ENCODE data around the gene RUVBL1. TPM values are rescaled to one million over a fixed set of nuclear protein-coding genes. Genes with fewer than 3 reads are reported as not detected.

RUVBL1 gene
- total RNA-seq, 2 donors from 2014 or later, result 37.6 to 95.2 TPM

DNA sequence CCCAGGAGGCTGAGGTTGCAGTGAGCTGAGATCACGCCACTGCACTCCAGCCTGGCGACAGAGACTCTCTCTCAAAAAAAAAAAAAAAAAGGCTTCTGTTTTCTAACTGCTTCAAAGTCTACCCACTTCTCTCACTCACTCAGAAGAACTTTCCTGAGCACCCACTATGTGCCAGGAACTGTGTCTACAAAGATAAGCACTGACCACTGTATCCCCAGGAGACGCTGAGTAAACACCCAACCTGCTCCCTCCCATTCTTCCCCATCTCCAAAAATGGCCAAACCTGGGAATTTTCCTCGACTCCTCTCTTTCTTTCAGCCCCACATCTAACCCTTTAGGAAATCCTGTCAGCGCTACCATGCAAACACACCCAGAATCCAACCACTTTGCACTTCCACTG, 12.5 kb downstream of the RUVBL1 start:
- Mint-ChIP-seq H3K9me3 (no peaks in the 10 kb centered on the region), H3K36me3 (ENCODE audit: low read depth) (peaks cover 90% of the 10 kb centered on the region), H3K27me3 (no peaks in the 10 kb centered on the region), H3K4me1 (peaks cover 36% of the 10 kb centered on the region), H3K27ac (peak overlapping the region; percentile 97), H3K4me3 (peak overlapping the region; percentile 79)
- ATAC-seq (replicated peaks), result no peak

DNA sequence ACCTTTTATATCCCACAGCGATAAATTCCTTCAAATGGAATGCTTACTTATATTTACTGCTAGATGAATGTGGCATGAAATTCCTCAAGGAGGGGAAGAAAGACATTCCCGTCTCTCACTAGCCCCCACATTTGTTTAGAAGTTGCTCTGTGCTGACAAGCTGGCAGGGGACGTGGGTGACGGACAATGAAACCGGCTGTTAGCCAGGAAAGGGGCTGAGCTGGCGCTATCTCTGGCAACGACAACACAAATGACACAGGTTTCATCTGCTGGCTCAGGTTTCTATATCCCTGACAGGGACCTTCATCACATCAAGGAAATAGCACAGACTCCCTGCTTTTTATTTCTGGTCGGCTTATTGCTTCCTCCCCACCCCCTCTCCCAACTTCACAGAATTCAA, 15.8 kb downstream of the RUVBL1 start:
- H3K36me3 Mint-ChIP-seq (ENCODE audit: low read depth), result peaks cover 89% of the 10 kb centered on the region
- ATAC-seq (replicated peaks), result no peak
- H3K27ac Mint-ChIP-seq, result no peak overlapping the region
- no peaks in the 10 kb centered on the region for H3K9me3 Mint-ChIP-seq
- no peaks in the 10 kb centered on the region for H3K27me3 Mint-ChIP-seq
- H3K4me3 Mint-ChIP-seq, result no peak overlapping the region
- H3K4me1 Mint-ChIP-seq, result peaks cover 16% of the 10 kb centered on the region

DNA sequence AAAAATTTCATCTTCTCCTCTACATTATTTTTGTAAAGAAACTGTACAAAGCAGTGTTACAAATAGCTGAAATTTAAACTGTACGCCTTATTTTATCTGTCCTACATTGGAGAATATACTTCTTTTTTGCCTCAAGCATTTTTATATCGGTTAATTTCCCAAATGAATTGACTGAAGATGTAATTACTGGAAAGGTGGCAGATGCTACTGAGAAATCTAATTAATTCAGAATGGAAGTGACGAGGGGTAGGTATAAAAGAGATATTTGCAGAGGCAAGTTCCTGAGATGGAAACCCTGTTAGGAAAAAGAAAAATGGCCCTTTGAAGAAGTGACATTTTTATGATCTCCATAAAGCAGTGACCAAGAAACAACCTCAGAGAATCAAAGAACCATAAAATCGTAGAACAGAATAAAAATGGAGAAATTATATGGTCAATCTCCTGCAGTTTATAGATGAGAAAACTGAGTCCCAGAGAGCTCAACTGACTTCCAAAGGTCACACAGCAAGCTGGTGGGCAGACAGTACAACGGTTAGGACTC, 20.4 kb downstream of the RUVBL1 start:
- H3K27me3 Mint-ChIP-seq, result no peaks in the 10 kb centered on the region
- H3K4me3 Mint-ChIP-seq, result no peak overlapping the region
- no peaks in the 10 kb centered on the region for H3K4me1 Mint-ChIP-seq
- peaks cover 93% of the 10 kb centered on the region for H3K36me3 Mint-ChIP-seq (ENCODE audit: low read depth)
- no peak for ATAC-seq (replicated peaks)
- no peaks in the 10 kb centered on the region for H3K9me3 Mint-ChIP-seq
- H3K27ac Mint-ChIP-seq, result peak overlapping the region; percentile 42

DNA sequence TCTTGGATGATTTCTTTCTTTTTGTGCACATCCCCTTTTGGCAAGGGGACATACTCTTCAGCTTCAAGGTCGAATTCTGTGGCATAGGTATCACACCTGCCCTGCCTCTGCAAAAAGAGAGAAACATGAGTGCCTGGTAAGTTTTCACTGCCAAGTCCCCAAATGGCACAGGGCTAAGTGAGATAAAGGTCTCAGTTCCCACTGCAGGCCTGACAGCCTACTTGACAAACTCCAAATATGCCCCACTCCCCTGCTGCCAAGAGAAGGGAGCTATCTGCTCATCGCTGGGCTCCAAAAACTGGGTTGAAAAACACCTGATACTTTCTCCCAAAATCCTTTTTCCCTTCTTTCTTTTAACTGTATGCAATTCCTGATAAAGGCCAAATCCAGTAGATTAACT, 23.0 kb downstream of the RUVBL1 start:
- no peaks in the 10 kb centered on the region for H3K4me1 Mint-ChIP-seq
- H3K27me3 Mint-ChIP-seq, result no peaks in the 10 kb centered on the region
- no peak overlapping the region for H3K27ac Mint-ChIP-seq
- no peak for ATAC-seq (replicated peaks)
- H3K4me3 Mint-ChIP-seq, result no peak overlapping the region
- peaks cover 96% of the 10 kb centered on the region for H3K36me3 Mint-ChIP-seq (ENCODE audit: low read depth)
- no peaks in the 10 kb centered on the region for H3K9me3 Mint-ChIP-seq

DNA sequence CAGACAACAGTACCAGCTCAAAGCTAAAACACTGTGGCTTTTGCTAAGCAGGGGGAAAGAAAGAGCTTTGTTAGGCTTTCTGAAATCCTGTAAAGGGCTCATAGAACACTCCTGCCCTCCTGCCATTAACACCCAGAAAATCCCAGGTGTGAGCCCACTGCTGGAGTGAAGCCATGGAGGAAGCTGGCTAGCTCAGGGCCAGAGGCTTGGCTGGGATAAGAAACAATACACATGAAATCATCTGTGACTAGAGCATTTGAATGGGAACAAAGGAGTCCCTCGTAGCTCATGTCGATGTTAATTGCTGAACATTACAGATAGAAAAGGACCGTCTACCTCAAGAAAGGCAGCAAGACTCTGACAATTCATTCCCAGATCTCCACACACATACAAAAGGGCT, 23.5 kb downstream of the RUVBL1 start:
- Mint-ChIP-seq H3K4me1 (peaks cover 3% of the 10 kb centered on the region), H3K9me3 (no peaks in the 10 kb centered on the region), H3K27me3 (no peaks in the 10 kb centered on the region), H3K36me3 (ENCODE audit: low read depth) (peaks cover 96% of the 10 kb centered on the region), H3K4me3 (no peak overlapping the region), H3K27ac (no peak overlapping the region)
- no peak for ATAC-seq (replicated peaks)

DNA sequence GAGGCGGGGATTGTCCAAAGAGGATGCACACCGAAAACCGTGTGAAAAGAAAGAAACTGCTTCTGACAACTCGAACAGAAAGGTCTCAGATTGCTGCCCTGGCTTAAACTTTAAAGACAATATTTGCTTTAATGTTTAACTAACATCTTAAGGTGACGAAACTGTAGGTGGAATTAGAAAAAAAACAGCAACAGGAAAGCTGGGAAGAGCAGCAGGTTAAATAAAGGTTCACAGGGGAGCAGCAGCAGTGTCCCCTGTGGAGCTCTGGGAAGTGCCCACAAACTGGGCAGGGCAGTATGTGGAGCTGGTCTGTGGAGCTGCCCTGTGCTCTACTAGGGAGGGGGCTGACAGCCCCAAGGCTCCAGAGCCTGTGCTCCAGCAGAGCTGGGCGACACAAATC, 25.4 kb downstream of the RUVBL1 start:
- Mint-ChIP-seq H3K27ac (peak overlapping the region; percentile 56), H3K27me3 (no peaks in the 10 kb centered on the region), H3K4me1 (peaks cover 5% of the 10 kb centered on the region), H3K9me3 (no peaks in the 10 kb centered on the region), H3K4me3 (no peak overlapping the region), H3K36me3 (ENCODE audit: low read depth) (peaks cover 95% of the 10 kb centered on the region)
- no peak for ATAC-seq (replicated peaks)

DNA sequence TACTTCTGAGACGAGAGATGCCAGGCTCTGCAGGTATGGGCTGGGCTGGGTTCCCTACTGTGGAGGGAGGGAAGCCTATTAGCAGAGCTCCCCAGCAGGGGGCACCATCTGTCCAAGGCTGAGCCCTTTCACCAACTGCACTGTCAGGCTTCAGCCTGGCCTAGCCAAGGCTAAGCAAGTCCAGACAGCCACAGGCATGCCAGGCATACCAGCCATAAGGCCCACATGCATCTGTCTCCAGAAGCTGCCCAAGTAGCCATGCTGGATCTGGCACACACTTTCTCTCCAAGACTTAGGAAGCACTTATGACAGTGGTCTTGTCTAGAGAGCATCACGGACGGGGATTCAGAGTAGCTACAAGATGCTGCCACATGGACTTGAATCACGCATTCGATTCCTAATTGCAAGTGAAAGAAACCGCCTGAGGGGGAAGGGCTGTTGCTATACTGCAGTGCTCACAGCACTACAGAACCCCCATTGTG, 28.3 kb downstream of the RUVBL1 start:
- peak; percentile 99 for ATAC-seq (replicated peaks)
- Mint-ChIP-seq H3K27me3 (no peaks in the 10 kb centered on the region), H3K4me3 (no peak overlapping the region), H3K27ac (peak overlapping the region; percentile 21), H3K4me1 (peaks cover 5% of the 10 kb centered on the region), H3K36me3 (ENCODE audit: low read depth) (peaks cover 93% of the 10 kb centered on the region), H3K9me3 (no peaks in the 10 kb centered on the region)

DNA sequence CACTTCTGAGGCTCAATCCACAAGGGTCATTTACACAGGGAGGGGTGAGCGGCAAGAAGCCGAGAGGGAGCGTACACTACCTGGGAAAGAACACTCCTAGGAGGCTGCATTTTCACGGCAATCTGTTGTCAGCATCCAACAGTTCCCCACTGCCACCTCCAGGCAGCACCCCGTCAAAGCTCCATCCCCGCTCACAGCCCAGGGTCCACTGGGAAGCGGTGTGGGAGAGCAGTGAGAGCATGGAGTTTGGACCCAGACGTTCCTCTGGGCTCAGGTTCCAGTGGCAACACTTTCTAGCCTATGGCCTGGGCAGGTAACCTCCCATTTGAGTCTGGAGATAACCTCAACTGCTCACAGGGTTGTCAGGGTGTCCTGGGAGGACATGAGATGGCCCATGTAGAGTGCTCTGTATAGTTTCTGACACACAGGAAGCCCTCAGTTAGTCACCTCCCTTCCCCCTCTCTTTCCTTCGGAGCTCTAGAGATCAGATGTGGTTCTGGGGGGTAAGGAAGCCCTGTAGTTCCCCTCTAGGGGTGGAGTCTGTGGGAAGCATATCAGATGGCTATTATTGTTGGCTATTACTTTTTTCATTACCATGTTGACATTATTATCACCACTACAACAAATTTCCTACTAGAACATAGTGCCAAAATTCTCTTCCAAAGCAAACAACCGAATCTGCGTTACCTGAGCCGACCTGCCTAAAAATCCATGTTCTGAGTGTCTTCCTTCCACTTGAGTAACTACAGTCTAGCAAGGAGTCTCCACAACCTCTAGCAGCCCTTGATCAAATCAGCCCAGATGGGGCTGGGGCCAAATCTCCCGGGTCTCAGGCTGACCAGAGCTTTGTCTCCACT, 29.1 kb downstream of the RUVBL1 start:
- H3K4me3 Mint-ChIP-seq, result no peak overlapping the region
- no peaks in the 10 kb centered on the region for H3K27me3 Mint-ChIP-seq
- peaks cover 91% of the 10 kb centered on the region for H3K36me3 Mint-ChIP-seq (ENCODE audit: low read depth)
- H3K9me3 Mint-ChIP-seq, result no peaks in the 10 kb centered on the region
- H3K4me1 Mint-ChIP-seq, result peaks cover 5% of the 10 kb centered on the region
- peak overlapping the region; percentile 21 for H3K27ac Mint-ChIP-seq
- ATAC-seq (replicated peaks), result peak; percentile 45

DNA sequence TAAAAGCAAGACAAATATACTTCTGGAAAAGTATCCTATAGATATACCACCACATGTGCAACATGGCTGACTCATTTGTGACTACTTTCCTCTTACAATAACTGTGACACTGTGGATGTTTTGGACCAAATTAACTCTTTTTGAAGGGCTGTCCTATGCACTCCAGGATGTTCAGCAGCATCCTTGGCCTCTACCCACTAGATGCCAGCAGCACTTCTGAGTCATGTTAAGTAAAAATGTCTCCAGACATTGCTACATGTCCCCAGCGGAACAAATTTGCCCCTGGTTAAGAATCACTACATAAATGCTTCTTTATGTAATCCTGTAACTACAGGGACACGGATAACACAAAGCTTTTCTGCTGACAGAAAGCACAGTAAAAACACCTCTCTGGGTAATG, 32.0 kb downstream of the RUVBL1 start:
- Mint-ChIP-seq H3K9me3 (no peaks in the 10 kb centered on the region), H3K27me3 (no peaks in the 10 kb centered on the region), H3K27ac (no peak overlapping the region), H3K4me3 (no peak overlapping the region), H3K4me1 (peaks cover 5% of the 10 kb centered on the region), H3K36me3 (ENCODE audit: low read depth) (peaks cover 86% of the 10 kb centered on the region)
- no peak for ATAC-seq (replicated peaks)

DNA sequence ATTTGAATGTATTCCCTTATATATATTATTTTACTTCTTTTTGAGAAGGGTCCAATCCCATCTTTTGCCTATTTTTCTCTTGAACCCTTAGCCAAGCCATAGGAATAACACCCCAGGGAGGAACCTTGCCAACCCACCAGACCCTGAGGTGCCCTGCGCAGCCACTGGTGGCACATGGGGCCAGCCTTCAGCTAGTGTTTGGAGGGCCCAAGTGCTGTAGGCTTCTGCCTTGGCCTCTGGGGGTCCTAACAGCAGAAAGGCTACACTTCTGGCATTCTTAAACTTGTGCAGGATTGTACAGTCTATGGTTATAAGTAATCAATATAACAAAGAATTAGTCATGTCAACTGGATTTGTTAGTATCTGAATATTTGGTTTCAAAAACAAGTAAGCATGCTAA, 34.5 kb downstream of the RUVBL1 start:
- peaks cover 85% of the 10 kb centered on the region for H3K36me3 Mint-ChIP-seq (ENCODE audit: low read depth)
- no peaks in the 10 kb centered on the region for H3K4me1 Mint-ChIP-seq
- H3K27ac Mint-ChIP-seq, result no peak overlapping the region
- no peak for ATAC-seq (replicated peaks)
- no peaks in the 10 kb centered on the region for H3K9me3 Mint-ChIP-seq
- no peak overlapping the region for H3K4me3 Mint-ChIP-seq
- no peaks in the 10 kb centered on the region for H3K27me3 Mint-ChIP-seq

DNA sequence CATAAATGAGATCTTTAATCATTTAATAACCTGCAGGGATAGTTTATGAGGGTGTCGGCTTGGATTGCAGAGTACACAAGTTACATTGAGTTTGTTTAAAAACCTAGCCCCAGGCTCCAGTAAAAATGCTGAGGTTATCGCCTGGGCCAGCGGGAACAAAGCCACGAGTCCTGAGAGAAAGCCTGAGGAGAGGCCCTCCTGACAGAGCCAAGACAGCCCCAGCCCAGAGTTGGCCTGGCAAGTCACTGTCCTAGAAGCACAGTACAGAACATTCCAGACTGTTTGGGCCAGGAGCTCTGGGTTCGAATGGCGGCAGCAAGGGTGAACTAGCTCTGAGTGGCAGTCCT, 39.0 kb downstream of the RUVBL1 start:
- no peaks in the 10 kb centered on the region for H3K9me3 Mint-ChIP-seq
- H3K36me3 Mint-ChIP-seq (ENCODE audit: low read depth), result peaks cover 91% of the 10 kb centered on the region

DNA sequence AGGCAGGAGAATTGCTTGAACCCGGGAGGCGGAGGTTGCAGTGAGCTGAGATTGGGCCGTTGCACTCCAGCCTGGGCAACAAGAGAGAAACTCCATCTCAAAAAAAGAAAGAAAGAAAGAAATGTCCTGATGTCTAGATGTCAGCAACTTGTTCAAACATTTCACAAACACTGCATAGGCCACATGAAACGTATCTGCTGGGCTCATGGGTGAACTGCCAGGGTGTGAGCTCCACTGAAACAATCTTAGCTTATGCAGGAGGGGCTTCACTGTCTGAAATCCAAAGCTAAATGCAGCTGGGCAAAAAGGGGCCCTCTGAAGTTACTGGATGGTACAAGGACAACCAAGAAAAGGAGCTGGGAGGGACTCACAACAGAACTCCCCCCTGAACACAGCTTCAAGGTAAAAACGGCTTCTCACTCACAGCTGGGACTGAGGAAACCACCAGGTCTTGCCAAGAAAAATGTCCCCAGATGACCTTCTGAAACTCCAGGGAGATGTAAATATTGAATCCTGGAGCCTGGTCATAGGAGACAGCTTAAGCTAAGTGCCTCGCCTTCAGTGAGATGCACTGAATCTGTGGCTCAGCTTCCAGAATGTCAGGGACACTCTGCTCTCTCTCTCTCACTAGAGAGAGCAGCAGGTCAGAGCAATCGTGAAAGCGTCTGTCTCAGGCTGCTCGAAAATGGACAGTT, 39.5 kb downstream of the RUVBL1 start:
- Mint-ChIP-seq H3K27ac (no peak overlapping the region), H3K27me3 (no peaks in the 10 kb centered on the region), H3K4me3 (no peak overlapping the region), H3K4me1 (no peaks in the 10 kb centered on the region), H3K36me3 (ENCODE audit: low read depth) (peaks cover 91% of the 10 kb centered on the region), H3K9me3 (no peaks in the 10 kb centered on the region)
- no peak for ATAC-seq (replicated peaks)

More for the DNA sequence above, 39.0 kb downstream of the RUVBL1 start:
- no peak for ATAC-seq (replicated peaks)
- Mint-ChIP-seq H3K27ac (no peak overlapping the region), H3K27me3 (no peaks in the 10 kb centered on the region), H3K4me3 (no peak overlapping the region), H3K4me1 (no peaks in the 10 kb centered on the region)

DNA sequence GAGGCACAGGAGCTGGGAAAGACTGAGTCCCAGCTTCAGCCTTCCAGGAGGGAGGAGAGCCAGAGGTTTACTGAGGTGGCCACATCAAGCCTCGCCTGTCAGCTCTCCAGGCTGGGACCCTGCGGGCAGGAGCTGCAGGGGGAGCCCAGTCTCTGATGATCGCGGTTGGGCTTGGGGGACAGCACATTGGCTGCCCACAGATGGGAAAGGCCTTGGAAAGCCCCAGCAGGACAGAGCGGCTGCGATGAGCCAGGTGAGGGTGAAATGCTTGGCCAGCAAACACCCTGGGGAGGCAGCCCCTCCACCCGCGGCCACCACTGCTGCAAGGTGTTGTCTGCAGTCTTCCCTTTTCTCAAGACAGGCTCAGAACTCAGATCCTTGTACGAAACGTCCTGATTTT, 40.2 kb downstream of the RUVBL1 start:
- H3K4me1 Mint-ChIP-seq, result no peaks in the 10 kb centered on the region
- H3K9me3 Mint-ChIP-seq, result no peaks in the 10 kb centered on the region
- peaks cover 97% of the 10 kb centered on the region for H3K36me3 Mint-ChIP-seq (ENCODE audit: low read depth)
- no peak overlapping the region for H3K27ac Mint-ChIP-seq
- no peaks in the 10 kb centered on the region for H3K27me3 Mint-ChIP-seq
- ATAC-seq (replicated peaks), result no peak
- H3K4me3 Mint-ChIP-seq, result no peak overlapping the region

DNA sequence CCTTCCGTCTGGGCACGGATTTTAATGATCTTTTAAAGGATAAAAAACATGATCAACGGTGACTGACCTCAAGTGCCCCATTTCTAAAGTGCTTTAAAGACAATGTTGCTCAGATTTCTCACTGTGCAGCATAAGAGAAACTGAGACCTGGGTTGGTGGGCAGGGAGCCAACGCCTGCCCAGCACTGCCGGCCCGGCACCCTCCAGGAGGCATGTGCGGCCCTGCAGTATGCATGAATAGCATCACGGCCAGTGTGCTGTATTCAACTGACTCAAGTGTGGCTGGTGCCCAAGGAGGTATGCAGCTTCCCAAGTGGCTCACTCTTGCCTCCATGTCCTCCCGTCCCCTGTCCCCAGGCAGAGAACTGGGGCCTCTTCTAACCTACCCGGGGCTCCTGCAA, 41.1 kb downstream of the RUVBL1 start:
- peaks cover 98% of the 10 kb centered on the region for H3K36me3 Mint-ChIP-seq (ENCODE audit: low read depth)
- no peak overlapping the region for H3K27ac Mint-ChIP-seq
- no peaks in the 10 kb centered on the region for H3K9me3 Mint-ChIP-seq
- H3K27me3 Mint-ChIP-seq, result no peaks in the 10 kb centered on the region
- H3K4me1 Mint-ChIP-seq, result no peaks in the 10 kb centered on the region
- no peak for ATAC-seq (replicated peaks)
- no peak overlapping the region for H3K4me3 Mint-ChIP-seq

DNA sequence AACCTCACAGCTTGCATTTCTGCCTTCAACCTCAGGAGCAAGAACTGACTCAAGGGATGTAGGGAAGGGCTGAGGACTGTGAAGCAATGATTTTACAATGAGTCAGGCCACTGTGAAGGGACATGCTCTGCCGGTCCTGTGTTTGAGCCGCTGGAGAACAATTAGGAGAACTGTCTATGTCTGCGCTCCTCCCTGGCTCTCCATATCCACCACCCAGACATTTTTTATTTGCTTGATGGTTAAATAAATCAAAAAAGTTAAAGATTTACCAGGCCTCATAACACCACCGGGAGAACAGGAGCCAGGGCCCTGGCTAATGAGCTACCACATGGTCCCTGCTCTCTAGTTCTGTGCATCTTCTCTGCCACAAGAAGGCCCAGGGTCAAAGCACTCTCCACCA, 41.8 kb downstream of the RUVBL1 start:
- Mint-ChIP-seq H3K27me3 (no peaks in the 10 kb centered on the region), H3K36me3 (ENCODE audit: low read depth) (peaks cover 92% of the 10 kb centered on the region), H3K27ac (no peak overlapping the region), H3K9me3 (no peaks in the 10 kb centered on the region), H3K4me1 (no peaks in the 10 kb centered on the region), H3K4me3 (no peak overlapping the region)
- no peak for ATAC-seq (replicated peaks)

Data from activated T-helper 17 cell treated with anti-CD3 and anti-CD28 coated beads, Interleukin-2, amount 50 U/mL, for 72 hours (primary cell).